GM19099 (cell line): ENCODE results near the gene BCL11A.

Source experiments
- POLR2A ChIP-seq: IDR thresholded peaks from 3 replicates; pipeline ENCODE4 v1.6.1; 2011; ENCODE audit warnings: low read depth; ENCODE audit not compliant: insufficient read length; ENCODE audit errors: extremely low read depth

BCL11A gene

GRCh38 chr2:60529136-60529784, 24.2 kb downstream of the BCL11A start:
- TF ChIP-seq POLR2A: no peak

- no peak for TF ChIP-seq POLR2A
Measured at GRCh38 chr2:60528281-60529020, 25.0 kb downstream of the BCL11A start.

- no peak for TF ChIP-seq POLR2A
Measured at GRCh38 chr2:60527762-60528161, 25.7 kb downstream of the BCL11A start.

GRCh38 chr2:60526623-60527022, 26.8 kb downstream of the BCL11A start:
- TF ChIP-seq POLR2A: no peak

GRCh38 chr2:60525899-60526298, 27.6 kb downstream of the BCL11A start:
- TF ChIP-seq POLR2A: no peak

GRCh38 chr2:60524874-60525273, 28.6 kb downstream of the BCL11A start:
- no peak for TF ChIP-seq POLR2A

- no peak for TF ChIP-seq POLR2A
Measured at GRCh38 chr2:60523963-60524362, 29.5 kb downstream of the BCL11A start.

- TF ChIP-seq POLR2A: no peak
Measured at GRCh38 chr2:60522462-60522861, 31.0 kb downstream of the BCL11A start.

GRCh38 chr2:60521626-60522025, 31.8 kb downstream of the BCL11A start:
- TF ChIP-seq POLR2A: no peak

- no peak for TF ChIP-seq POLR2A
Measured at GRCh38 chr2:60520917-60521539, 32.4 kb downstream of the BCL11A start.

GRCh38 chr2:60520151-60520876, 33.1 kb downstream of the BCL11A start:
- TF ChIP-seq POLR2A: no peak

GRCh38 chr2:60519231-60519863, 34.1 kb downstream of the BCL11A start:
- TF ChIP-seq POLR2A: no peak

GRCh38 chr2:60518567-60518966, 34.9 kb downstream of the BCL11A start:
- TF ChIP-seq POLR2A: no peak

- TF ChIP-seq POLR2A: no peak
Measured at GRCh38 chr2:60517446-60517845, 36.0 kb downstream of the BCL11A start.

- TF ChIP-seq POLR2A: no peak
Measured at GRCh38 chr2:60516826-60517225, 36.6 kb downstream of the BCL11A start.
